Stimulated activated CD4-positive, alpha-beta T cell treated with anti-CD3 and anti-CD28 coated beads, Interleukin-15, amount 100 ng/mL, for 1 hour (primary cell): ENCODE data around the gene KDM5A.

Source experiments
- DNase-seq, 2 donors: peaks; one replicate each; pipeline ENCODE4 v3.0.0-alpha.2; 2020; ENCODE audit warnings: low read depth in 1 of 2, low spot score in 1 of 2

KDM5A gene

GRCh38 chr12:275812-276211, 113.3 kb downstream of the KDM5A start:
- no peak for DNase-seq

DNA sequence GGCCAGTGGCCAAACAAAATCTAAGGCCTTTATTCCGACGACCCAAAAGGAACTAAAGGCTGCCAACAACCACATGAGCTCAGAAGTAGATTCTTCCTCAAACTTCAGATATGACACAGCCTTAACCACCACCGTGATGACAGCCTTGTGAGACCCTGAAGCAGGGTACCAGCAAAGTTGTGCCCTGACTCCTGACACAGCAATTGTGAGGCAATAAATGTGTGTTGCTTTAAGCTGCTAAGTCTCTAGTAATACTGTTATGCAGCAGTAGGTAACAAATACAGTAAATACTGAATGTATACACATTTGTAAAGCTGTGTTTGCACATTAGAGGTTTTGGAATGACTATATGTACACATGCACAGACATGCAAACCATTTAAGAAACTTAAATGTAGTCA, 115.7 kb downstream of the KDM5A start:
- DNase-seq: no peak

DNA sequence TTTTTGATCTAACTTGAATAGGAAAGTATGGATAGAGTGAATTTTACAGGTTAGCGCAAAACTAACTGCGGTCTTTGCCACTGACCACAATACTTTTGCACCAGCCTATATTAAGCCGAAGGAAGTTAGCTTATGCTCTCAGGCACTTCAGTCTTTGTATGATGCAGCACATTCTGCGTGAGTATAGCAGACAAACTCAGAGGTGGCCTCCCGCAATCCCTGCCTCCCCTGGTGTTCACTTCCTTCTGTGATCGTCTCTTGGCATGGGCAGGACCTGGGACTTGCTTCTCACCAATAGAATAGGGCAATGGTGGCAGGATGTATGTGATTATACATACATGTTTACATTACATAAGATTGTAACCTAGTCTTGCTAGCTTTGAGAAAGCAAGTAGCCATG, 116.2 kb downstream of the KDM5A start:
- no peak for DNase-seq

DNA sequence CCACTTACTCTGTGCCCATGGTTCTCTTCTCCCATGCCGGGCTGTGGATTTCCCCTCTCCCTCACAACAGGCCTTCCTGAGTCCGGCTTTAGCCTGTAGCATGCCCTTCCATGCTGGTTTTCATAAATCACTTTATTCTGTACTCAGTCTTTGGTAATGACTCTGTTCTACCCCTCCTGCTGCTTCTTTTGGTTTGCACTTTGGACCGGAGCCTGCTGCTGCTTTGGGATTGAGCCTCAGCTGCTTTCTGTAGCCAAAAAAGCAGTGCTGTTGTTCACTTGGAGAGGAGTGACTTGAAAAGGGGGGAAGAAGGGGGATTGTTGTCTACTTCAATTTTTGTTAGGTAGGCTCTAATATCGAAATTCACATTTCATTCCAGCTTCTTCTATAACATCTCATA, 118.0 kb downstream of the KDM5A start:
- DNase-seq: no peak

DNA sequence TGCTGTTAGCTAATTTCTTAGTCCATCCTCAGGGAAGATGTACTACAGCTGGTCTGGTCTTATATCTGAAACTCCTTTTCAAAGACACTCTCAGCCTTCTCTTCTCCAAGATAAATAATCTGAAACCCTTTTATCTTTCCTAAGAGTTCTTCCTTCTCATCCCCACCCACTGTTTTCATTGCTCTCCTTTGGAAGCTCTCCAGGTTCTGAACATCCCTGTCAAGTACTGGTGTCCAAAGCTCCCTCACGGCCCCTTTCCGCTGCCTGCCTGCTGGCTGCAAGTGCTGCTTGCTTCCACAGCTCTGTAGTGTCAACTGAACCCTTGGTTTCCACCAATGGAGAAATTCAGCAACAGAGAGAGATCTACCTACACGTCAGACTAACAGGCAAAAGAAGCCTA, 119.9 kb downstream of the KDM5A start:
- DNase-seq: no peak

GRCh38 chr12:268483-268840, 120.7 kb downstream of the KDM5A start:
- DNase-seq: no peak

- no peak for DNase-seq
Measured at GRCh38 chr12:267581-268482, 121.3 kb downstream of the KDM5A start.

- no peak for DNase-seq
Measured at GRCh38 chr12:265096-265495, 124.0 kb downstream of the KDM5A start.

- no peak for DNase-seq
Measured at GRCh38 chr12:264269-264668, 124.9 kb downstream of the KDM5A start.

DNA sequence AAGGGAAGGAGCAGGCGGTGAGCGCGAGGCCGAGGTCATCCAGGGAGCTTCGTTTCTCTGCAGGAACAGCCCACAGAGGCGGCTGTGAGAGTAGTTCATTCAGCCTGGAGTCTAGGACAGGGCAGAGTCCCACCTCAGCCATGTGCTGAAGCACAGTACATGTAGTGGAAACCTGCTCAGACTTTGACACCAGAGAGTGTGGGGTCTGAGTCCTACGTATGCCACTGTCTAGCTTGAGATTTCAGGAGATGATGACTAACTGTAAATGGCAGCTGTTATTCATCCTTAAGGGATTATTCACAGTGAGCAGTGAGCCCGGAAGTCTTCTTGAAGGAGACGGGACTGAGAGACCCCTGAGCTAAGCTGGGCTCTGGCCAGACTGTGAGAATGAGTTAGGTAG, 125.5 kb downstream of the KDM5A start:
- DNase-seq: no peak

GRCh38 chr12:262817-263216, 126.3 kb downstream of the KDM5A start, which contains the start of gene SLC6A13:
Gene SLC6A13, minus strand, starts transcription at chr12:262836. Its CDS starts 2,784 bp downstream, at chr12:260052.
- no peak for DNase-seq

DNA sequence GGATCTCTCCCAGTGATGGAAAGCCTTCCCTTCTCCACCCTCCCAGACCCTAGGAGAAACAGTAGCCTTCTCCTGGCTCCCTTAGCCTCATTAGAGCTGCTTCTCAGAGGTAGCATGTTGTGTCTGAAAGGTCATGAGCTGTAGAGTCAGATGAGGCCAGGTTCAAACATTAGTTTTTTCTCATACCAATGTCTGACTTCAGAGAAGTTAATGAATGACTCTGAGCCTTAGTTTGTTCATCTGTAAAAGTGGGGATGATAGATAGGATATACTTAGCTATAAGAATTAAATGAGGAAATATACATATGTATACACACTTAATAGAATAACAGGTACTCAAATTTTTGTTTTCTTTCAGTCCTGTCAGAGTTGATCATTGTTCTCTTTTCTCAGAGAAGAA, 127.0 kb downstream of the KDM5A start:
- no peak for DNase-seq

DNA sequence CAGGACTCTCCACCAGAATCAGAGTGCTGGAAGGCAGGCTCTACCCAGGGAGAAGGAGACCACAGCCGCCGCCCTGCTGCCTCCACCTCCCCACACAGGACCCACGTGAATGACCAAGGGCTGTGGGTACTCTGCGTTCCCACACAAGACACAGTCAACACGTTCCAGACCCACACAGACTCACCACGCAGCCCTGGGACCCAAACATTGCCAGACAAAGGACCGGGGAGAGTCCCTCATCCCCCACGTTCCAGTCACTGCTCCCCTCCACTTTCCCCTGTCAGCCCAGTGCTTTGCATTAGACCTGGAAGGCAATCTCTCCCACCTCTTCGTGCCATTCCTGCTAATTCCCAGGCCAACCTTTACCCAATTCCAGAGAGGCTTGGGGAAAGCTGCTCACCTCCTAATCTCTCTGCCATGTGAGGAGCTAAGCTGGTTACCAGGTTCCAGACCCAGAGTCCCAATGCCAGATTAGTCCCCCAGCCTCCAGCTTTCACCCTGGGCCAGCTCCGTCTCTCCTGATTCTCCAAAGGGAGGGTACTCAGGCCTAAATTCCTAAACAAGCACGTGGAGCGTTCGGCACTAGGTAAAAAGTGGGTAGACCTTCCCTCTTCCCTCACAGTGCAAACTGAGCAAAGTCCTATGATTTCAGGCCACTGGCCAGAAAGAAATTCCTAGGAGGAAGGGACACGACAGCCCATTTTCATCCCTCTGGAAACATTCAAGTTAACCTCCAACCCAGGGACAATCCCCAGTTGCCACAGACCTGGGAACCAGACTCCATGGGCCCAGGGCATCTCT, 131.4 kb downstream of the KDM5A start:
- no peak for DNase-seq

DNA sequence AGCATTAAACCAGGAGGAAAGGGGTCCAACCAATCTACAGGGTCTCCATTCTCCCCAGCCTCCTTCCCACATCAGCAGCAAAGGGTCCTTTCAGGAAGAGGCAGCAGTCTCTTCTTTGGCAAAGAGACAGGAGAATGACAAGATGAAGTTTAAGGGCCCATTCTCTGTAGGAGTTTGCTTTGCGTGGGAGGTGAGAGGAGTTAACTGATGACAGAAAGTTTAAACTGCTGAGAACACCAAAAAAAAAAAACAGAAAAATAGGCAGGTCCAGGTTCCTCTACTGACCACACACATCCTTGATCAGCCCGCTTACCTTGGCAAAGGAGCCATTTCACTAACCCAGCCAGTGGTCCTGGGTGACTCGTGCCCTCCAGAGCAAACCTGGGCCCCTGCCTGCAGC, 132.2 kb downstream of the KDM5A start:
- no peak for DNase-seq

GRCh38 chr12:256225-256624, 132.9 kb downstream of the KDM5A start:
- no peak for DNase-seq

- no peak for DNase-seq
Measured at GRCh38 chr12:254912-255311, 134.2 kb downstream of the KDM5A start.

- DNase-seq: no peak
Measured at GRCh38 chr12:254039-254438, 135.1 kb downstream of the KDM5A start.

DNA sequence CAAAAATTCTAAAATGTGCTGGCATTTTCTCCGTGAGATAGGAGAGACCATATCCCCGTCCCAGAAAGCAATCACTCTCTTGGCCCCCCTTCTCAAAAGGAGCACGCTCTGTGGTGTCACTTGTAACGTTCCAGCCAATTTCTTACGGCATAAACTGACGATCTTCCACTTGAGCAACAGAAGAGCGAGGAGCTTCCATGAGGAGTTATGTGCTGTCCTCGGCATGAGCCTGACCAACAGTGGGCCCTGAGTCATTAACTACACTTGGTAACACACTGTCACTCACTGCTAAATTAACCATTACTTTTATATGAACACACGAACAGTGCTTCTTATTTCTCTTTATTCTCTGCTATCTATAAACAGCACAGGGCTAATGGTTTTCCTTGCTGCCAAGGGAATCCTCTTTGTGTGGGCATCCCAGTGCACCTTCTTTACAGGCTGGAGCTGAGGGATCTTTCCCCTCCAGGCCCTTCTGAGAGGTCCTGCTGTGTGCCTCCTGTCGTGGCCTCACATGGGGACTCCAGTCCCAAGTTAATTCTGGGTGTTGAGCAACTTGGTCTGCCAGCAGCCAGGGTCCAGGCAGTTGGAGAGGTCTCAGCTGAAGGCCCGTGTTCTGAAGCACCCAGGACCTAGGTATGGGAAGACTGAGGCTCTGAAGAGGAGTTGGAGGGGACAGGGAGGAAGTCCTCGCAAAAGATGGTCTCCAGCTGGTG, 135.8 kb downstream of the KDM5A start:
- no peak for DNase-seq

- DNase-seq: no peak
Measured at GRCh38 chr12:252636-253035, 136.5 kb downstream of the KDM5A start.

- DNase-seq: no peak
Measured at GRCh38 chr12:247271-247670, 141.8 kb downstream of the KDM5A start.

GRCh38 chr12:243381-243780, 145.7 kb downstream of the KDM5A start:
- no peak for DNase-seq

GRCh38 chr12:242496-242895, 146.6 kb downstream of the KDM5A start:
- DNase-seq: no peak
